HUES48 (cell line): ENCODE data around the gene DNAJA3.

Experiments
- H3K27ac ChIP-seq: one replicate; pipeline ENCODE4 v1.7.0; 2013; ENCODE audit warnings: low read depth, low read length, inconsistent platforms
- H3K27me3 ChIP-seq: 2 replicates; pipeline ENCODE4 v1.6.1; 2013; ENCODE audit warnings: mild to moderate bottlenecking, low read length; ENCODE audit not compliant: control insufficient read depth, insufficient read depth
- H3K36me3 ChIP-seq: 2 replicates; pipeline ENCODE4 v1.6.1; 2013; ENCODE audit warnings: low read length; ENCODE audit not compliant: control insufficient read depth, insufficient read depth
- H3K4me1 ChIP-seq: 2 replicates; pipeline ENCODE4 v1.6.1; 2013; ENCODE audit warnings: mild to moderate bottlenecking, low read length; ENCODE audit not compliant: control insufficient read depth, insufficient read depth
- H3K4me3 ChIP-seq: 2 replicates; pipeline ENCODE4 v1.5.1; 2013; ENCODE audit warnings: mild to moderate bottlenecking, low read depth, low read length
- H3K9ac ChIP-seq: 2 replicates; pipeline ENCODE4 v1.6.1; 2013; ENCODE audit warnings: mild to moderate bottlenecking, low read depth, low read length, moderate library complexity
- H3K9me3 ChIP-seq: 2 replicates; pipeline ENCODE4 v1.6.1; 2013; ENCODE audit warnings: low read length; ENCODE audit not compliant: control insufficient read depth, insufficient read depth

DNAJA3 gene

GRCh38 chr16:4381935-4382794, 43.5 kb upstream of the DNAJA3 start:
- H3K4me1 ChIP-seq, result peaks cover 17% of the 10 kb centered on the region
- peaks cover 11% of the 10 kb centered on the region for H3K36me3 ChIP-seq
- no peaks in the 10 kb centered on the region for H3K9me3 ChIP-seq
- no peak overlapping the region for H3K9ac ChIP-seq
- no peak overlapping the region for H3K4me3 ChIP-seq
- H3K27ac ChIP-seq, result no peak overlapping the region
- no peaks in the 10 kb centered on the region for H3K27me3 ChIP-seq

GRCh38 chr16:4382795-4383357, 42.8 kb upstream of the DNAJA3 start:
- Histone ChIP-seq H3K27me3 (no peaks in the 10 kb centered on the region), H3K4me1 (peaks cover 11% of the 10 kb centered on the region), H3K4me3 (no peak overlapping the region), H3K27ac (no peak overlapping the region), H3K9me3 (no peaks in the 10 kb centered on the region), H3K36me3 (peaks cover 11% of the 10 kb centered on the region), H3K9ac (no peak overlapping the region)

GRCh38 chr16:4383591-4384444, 41.9 kb upstream of the DNAJA3 start:
- Histone ChIP-seq H3K9me3 (no peaks in the 10 kb centered on the region), H3K4me3 (no peak overlapping the region), H3K4me1 (peaks cover 7% of the 10 kb centered on the region), H3K36me3 (peaks cover 11% of the 10 kb centered on the region), H3K27me3 (no peaks in the 10 kb centered on the region), H3K9ac (no peak overlapping the region), H3K27ac (no peak overlapping the region)

GRCh38 chr16:4384509-4384942, 41.1 kb upstream of the DNAJA3 start:
- H3K4me3 ChIP-seq, result no peak overlapping the region
- H3K4me1 ChIP-seq, result peaks cover 12% of the 10 kb centered on the region
- no peak overlapping the region for H3K9ac ChIP-seq
- H3K9me3 ChIP-seq, result no peaks in the 10 kb centered on the region
- peaks cover 11% of the 10 kb centered on the region for H3K36me3 ChIP-seq
- no peak overlapping the region for H3K27ac ChIP-seq
- H3K27me3 ChIP-seq, result no peaks in the 10 kb centered on the region

- Histone ChIP-seq H3K27ac (no peak overlapping the region), H3K36me3 (peaks cover 11% of the 10 kb centered on the region), H3K4me3 (no peak overlapping the region), H3K4me1 (peaks cover 19% of the 10 kb centered on the region), H3K27me3 (no peaks in the 10 kb centered on the region), H3K9ac (no peak overlapping the region), H3K9me3 (no peaks in the 10 kb centered on the region)
Observed at GRCh38 chr16:4385066-4385788, 40.4 kb upstream of the DNAJA3 start.

GRCh38 chr16:4385789-4386450, 39.7 kb upstream of the DNAJA3 start:
- Histone ChIP-seq H3K27me3 (no peaks in the 10 kb centered on the region), H3K9me3 (no peaks in the 10 kb centered on the region), H3K4me3 (no peak overlapping the region), H3K27ac (no peak overlapping the region), H3K36me3 (peaks cover 10% of the 10 kb centered on the region), H3K4me1 (peaks cover 26% of the 10 kb centered on the region), H3K9ac (no peak overlapping the region)

- Histone ChIP-seq H3K27ac (no peak overlapping the region), H3K9me3 (no peaks in the 10 kb centered on the region), H3K4me1 (peaks cover 27% of the 10 kb centered on the region), H3K4me3 (no peak overlapping the region), H3K27me3 (no peaks in the 10 kb centered on the region), H3K36me3 (peaks cover 5% of the 10 kb centered on the region), H3K9ac (no peak overlapping the region)
Observed at GRCh38 chr16:4386451-4386805, 39.2 kb upstream of the DNAJA3 start.

GRCh38 chr16:4386951-4387565, 38.6 kb upstream of the DNAJA3 start:
- no peaks in the 10 kb centered on the region for H3K9me3 ChIP-seq
- H3K4me1 ChIP-seq, result peaks cover 30% of the 10 kb centered on the region
- H3K9ac ChIP-seq, result no peak overlapping the region
- no peak overlapping the region for H3K4me3 ChIP-seq
- no peaks in the 10 kb centered on the region for H3K27me3 ChIP-seq
- no peak overlapping the region for H3K27ac ChIP-seq
- peaks cover 4% of the 10 kb centered on the region; the same call in 1 of the 2 replicates for H3K36me3 ChIP-seq

GRCh38 chr16:4387781-4388180, 37.9 kb upstream of the DNAJA3 start:
- Histone ChIP-seq H3K9ac (0 out of 2 replicates have a peak overlapping the region, but pooled peaks have one; percentile 4), H3K4me1 (peaks cover 37% of the 10 kb centered on the region), H3K4me3 (no peak overlapping the region), H3K36me3 (peaks cover 2% of the 10 kb centered on the region; the same call in 1 of the 2 replicates), H3K9me3 (no peaks in the 10 kb centered on the region), H3K27me3 (no peaks in the 10 kb centered on the region), H3K27ac (peak overlapping the region; percentile 28)
